A673 (cell line): Measurements from ENCODE around the gene SUFU. TPM values are rescaled to one million over a fixed set of nuclear protein-coding genes. Genes with fewer than 3 reads are reported as not detected.

Experiments
- BruUV-seq: library from RNA; stranded (reverse); fragments of 400-500 nt; replicated peaks from 2 replicates; lab custom pipeline; 2021; lab: Mats Ljungman, UMichigan
- CTCF ChIA-PET: fragments of 300-600 bp; sonication (Branson Sonifier 250); formaldehyde crosslinking; loops from one replicate; lab custom pipeline; 2022; ENCODE audit warnings: antibody characterized with exemption; lab: Charles Lee
- POLR2A ChIA-PET: fragments of 300-600 bp; sonication (Branson Sonifier 250); formaldehyde crosslinking; loops from one replicate; lab custom pipeline; 2022; ENCODE audit warnings: antibody characterized with exemption; ENCODE audit not compliant: low non-redundant PET; lab: Charles Lee
- DNase-seq: peaks from one replicate; pipeline ENCODE4 v3.0.0-alpha.2; 2015; ENCODE audit warnings: low spot score
- H3K27ac ChIP-seq: fragments of 200-600 bp; sonication (generic); 2 replicates; pipeline ENCODE4 v1.5.1; 2016; ENCODE audit warnings: mixed run types, low read depth, mild to moderate bottlenecking, mixed read lengths, antibody characterized with exemption, low read length; ENCODE audit not compliant: poor library complexity, severe bottlenecking
- H3K27me3 ChIP-seq: fragments of 200-600 bp; sonication (generic); replicated peaks from 2 replicates; pipeline ENCODE4 v1.6.1; 2017; ENCODE audit warnings: mixed run types, low read depth, mild to moderate bottlenecking, mixed read lengths, antibody characterized with exemption, low read length; ENCODE audit not compliant: insufficient read depth, poor library complexity
- H3K36me3 ChIP-seq: fragments of 200-600 bp; sonication (generic); 2 replicates; pipeline ENCODE4 v1.6.1; 2016; ENCODE audit warnings: mixed run types, mild to moderate bottlenecking, mixed read lengths, antibody characterized with exemption, low read length; ENCODE audit not compliant: insufficient read depth, poor library complexity, severe bottlenecking
- H3K4me1 ChIP-seq: fragments of 200-600 bp; sonication (generic); 2 replicates; pipeline ENCODE4 v1.6.1; 2017; ENCODE audit warnings: mixed run types, mild to moderate bottlenecking, mixed read lengths, antibody characterized with exemption, low read length; ENCODE audit not compliant: insufficient read depth, poor library complexity, severe bottlenecking
- H3K4me3 ChIP-seq: fragments of 200-600 bp; sonication (generic); 2 replicates; pipeline ENCODE4 v1.5.1; 2016; ENCODE audit warnings: low read depth, mixed run types, mild to moderate bottlenecking, mixed read lengths, low read length; ENCODE audit not compliant: poor library complexity, severe bottlenecking
- H3K9me3 ChIP-seq: fragments of 200-600 bp; sonication (generic); 2 replicates; pipeline ENCODE4 v1.6.1; 2016; ENCODE audit warnings: mixed run types, low read depth, mild to moderate bottlenecking, mixed read lengths, antibody characterized with exemption, low read length; ENCODE audit not compliant: poor library complexity, severe bottlenecking
- CTCF ChIP-seq: fragments of 300-800, 200-600 bp; sonication (generic); conservative IDR thresholded peaks from 2 replicates; pipeline ENCODE4 v1.5.1; 2017; ENCODE audit warnings: low read depth, mild to moderate bottlenecking, antibody characterized with exemption, low read length, moderate library complexity, mixed read lengths
- EZH2 ChIP-seq: fragments of 200-600 bp; sonication (generic); IDR thresholded peaks from 2 replicates; pipeline ENCODE4 v1.6.1; 2017; ENCODE audit warnings: borderline replicate concordance, low read depth, mild to moderate bottlenecking, mixed read lengths, antibody characterized with exemption, low read length; ENCODE audit not compliant: poor library complexity, severe bottlenecking
- intact Hi-C: fragments of 100-400 bp; cut with micrococcal nuclease; formaldehyde crosslinking; loops from one replicate; pipeline ENCODE4 v1.10.0; 2022; ENCODE audit not compliant: unreplicated experiment
- total RNA-seq: library from RNA; stranded (reverse); gene quantifications from 2 replicates; pipeline ENCODE4 v1.2.3, GENCODE V29; 2021

The SUFU gene
- total RNA-seq, 1 experiment from 2014 or later: 20.5 TPM

DNA sequence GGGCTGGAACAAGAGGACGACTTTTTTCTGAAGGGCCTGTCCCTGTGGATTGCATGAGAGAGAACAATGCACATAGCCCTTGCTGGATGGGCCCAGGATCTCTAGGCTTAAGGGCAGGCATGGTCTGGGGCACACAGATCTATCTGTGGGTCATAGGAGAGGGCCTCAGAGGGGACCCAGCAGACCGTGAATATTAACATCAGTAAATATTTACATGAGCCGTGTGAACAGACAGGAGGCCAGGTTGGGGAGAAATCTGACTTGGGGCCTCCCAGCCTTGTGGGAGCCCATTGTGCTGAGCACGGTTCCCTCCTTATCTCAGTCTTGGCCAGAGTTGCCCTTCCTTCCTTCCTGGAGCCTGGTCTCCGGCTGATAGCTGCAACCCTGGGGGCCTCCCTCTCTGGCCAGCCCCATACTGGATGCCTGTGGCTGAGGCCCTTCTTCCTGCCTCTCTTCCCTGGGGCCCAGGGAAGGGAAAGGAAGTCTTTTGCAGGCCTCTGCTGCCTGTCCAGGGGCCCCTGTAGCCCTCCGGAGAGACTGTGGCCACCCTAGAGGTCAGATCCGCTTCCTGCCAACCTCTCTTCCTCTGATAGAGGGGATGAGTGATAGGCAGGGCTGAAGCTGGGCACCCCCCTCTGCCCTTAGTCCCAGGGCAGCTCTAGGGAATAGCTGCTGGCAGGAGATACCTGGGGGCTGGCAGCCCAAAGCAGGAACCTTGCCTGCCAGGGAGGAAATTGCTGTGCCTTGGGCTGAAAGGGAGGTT is 96.0 kb downstream of the SUFU start:
- intact Hi-C loops: loop anchor here (5.0 kb wide), 1 partner anchor 97 kb away; the partner anchor contains the start of genes ACTR1A and SUFU
- BruUV-seq: no TSS peak
- H3K4me1 ChIP-seq: no peaks in the 10 kb centered on the region
- no peak overlapping the region for H3K27ac ChIP-seq
- TF ChIP-seq EZH2: no peak
- no peak for TF ChIP-seq CTCF
- ChIA-PET POLR2A (no interaction called here), CTCF (no interaction called here)
- no peak for DNase-seq
- H3K9me3 ChIP-seq: no peaks in the 10 kb centered on the region
- peaks cover 4% of the 10 kb centered on the region for H3K36me3 ChIP-seq
- no peaks in the 10 kb centered on the region for H3K27me3 ChIP-seq
- H3K4me3 ChIP-seq: no peak overlapping the region

DNA sequence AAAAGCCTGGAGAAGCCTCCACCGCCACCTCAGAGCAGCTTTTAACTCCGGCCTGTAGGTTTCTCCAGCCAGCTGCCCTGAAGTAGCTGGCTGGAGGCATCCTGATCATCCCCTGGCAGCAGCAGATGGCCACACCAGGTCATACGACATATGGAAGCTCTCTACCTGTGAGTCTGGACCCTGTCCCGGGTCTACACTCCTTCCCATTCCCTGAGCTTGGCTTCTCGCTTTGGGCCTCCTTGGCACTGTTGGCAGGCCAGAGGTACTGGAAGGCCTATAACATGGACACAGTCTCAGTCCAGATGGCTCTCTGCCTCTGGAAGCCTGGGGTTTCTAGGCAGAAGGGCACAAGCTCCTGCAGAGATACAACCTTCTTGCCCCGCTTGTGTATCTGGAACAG is 97.0 kb downstream of the SUFU start:
- DNase-seq: no peak
- TF ChIP-seq EZH2: no peak
- no peak for TF ChIP-seq CTCF
- no peaks in the 10 kb centered on the region for H3K27me3 ChIP-seq
- no peak overlapping the region for H3K4me3 ChIP-seq
- no TSS peak for BruUV-seq
- no peaks in the 10 kb centered on the region for H3K4me1 ChIP-seq
- CTCF ChIA-PET: no interaction called here
- H3K27ac ChIP-seq: no peak overlapping the region
- intact Hi-C loops: no loop called here
- H3K9me3 ChIP-seq: no peaks in the 10 kb centered on the region
- peaks cover 4% of the 10 kb centered on the region for H3K36me3 ChIP-seq
- POLR2A ChIA-PET: no interaction called here

GRCh38 chr10:102601639-102602038 is 97.9 kb downstream of the SUFU start:
- BruUV-seq: no TSS peak
- intact Hi-C loops: no loop called here
- H3K27me3 ChIP-seq: no peaks in the 10 kb centered on the region
- H3K4me3 ChIP-seq: no peak overlapping the region
- peaks cover 4% of the 10 kb centered on the region for H3K36me3 ChIP-seq
- no peak for DNase-seq
- no peaks in the 10 kb centered on the region for H3K4me1 ChIP-seq
- POLR2A ChIA-PET: no interaction called here
- CTCF ChIA-PET: interaction anchor here (1.1 kb wide), 1 partner anchor 13 kb away, joined by 3 read pairs; no protein-coding TSS in a partner anchor
- no peak for TF ChIP-seq EZH2
- no peak for TF ChIP-seq CTCF
- no peaks in the 10 kb centered on the region for H3K9me3 ChIP-seq
- no peak overlapping the region for H3K27ac ChIP-seq
